ENCODE measurements around the gene HDAC9.
A peak's percentile ranks its signal among the peaks of the same experiment; 100 is the strongest.

HDAC9 gene

GRCh38 chr7:18607025-18607424 lies 111.5 kb downstream of the HDAC9 start:
- H3K27ac Mint-ChIP-seq = no peak overlapping the region
- peaks cover 26% of the 10 kb centered on the region for H3K36me3 Mint-ChIP-seq (ENCODE audit: low read depth)
- H3K9me3 Mint-ChIP-seq = peaks cover 20% of the 10 kb centered on the region
- H3K4me1 Mint-ChIP-seq = no peaks in the 10 kb centered on the region
- DNase-seq (no peak), ATAC-seq (no peak)
- H3K4me3 Mint-ChIP-seq = no peak overlapping the region
- no peaks in the 10 kb centered on the region for H3K27me3 Mint-ChIP-seq

- Mint-ChIP-seq H3K4me1 (peaks cover 4% of the 10 kb centered on the region), H3K4me3 (no peak overlapping the region), H3K27me3 (no peaks in the 10 kb centered on the region), H3K27ac (no peak overlapping the region), H3K36me3 (ENCODE audit: low read depth) (peaks cover 7% of the 10 kb centered on the region), H3K9me3 (peaks cover 4% of the 10 kb centered on the region)
- no peak for DNase-seq
- ATAC-seq = no peak
Measured at GRCh38 chr7:18610331-18610948, 114.9 kb downstream of the HDAC9 start.

GRCh38 chr7:18614841-18615240 lies 119.3 kb downstream of the HDAC9 start:
- Mint-ChIP-seq H3K4me3 (no peak overlapping the region), H3K4me1 (peaks cover 4% of the 10 kb centered on the region), H3K9me3 (peaks cover 4% of the 10 kb centered on the region), H3K36me3 (ENCODE audit: low read depth) (peaks cover 4% of the 10 kb centered on the region), H3K27me3 (no peaks in the 10 kb centered on the region), H3K27ac (no peak overlapping the region)
- DNase-seq (no peak), ATAC-seq (no peak)

GRCh38 chr7:18619311-18619710 lies 123.8 kb downstream of the HDAC9 start:
- no peak overlapping the region for H3K27ac Mint-ChIP-seq
- DNase-seq = no peak
- H3K9me3 Mint-ChIP-seq = peaks cover 2% of the 10 kb centered on the region
- no peak overlapping the region for H3K4me3 Mint-ChIP-seq
- H3K27me3 Mint-ChIP-seq = no peaks in the 10 kb centered on the region
- H3K4me1 Mint-ChIP-seq = no peaks in the 10 kb centered on the region
- no peak for ATAC-seq
- no peaks in the 10 kb centered on the region for H3K36me3 Mint-ChIP-seq (ENCODE audit: low read depth)

- H3K4me3 Mint-ChIP-seq = no peak overlapping the region
Measured at GRCh38 chr7:18623389-18623788, 127.8 kb downstream of the HDAC9 start.

GRCh38 chr7:18624459-18624858 lies 128.9 kb downstream of the HDAC9 start:
- H3K9me3 Mint-ChIP-seq = no peaks in the 10 kb centered on the region
- no peaks in the 10 kb centered on the region for H3K36me3 Mint-ChIP-seq (ENCODE audit: low read depth)
- H3K27ac Mint-ChIP-seq = no peak overlapping the region

More at GRCh38 chr7:18623389-18623788, 127.8 kb downstream of the HDAC9 start:
- H3K36me3 Mint-ChIP-seq (ENCODE audit: low read depth) = no peaks in the 10 kb centered on the region
- H3K4me1 Mint-ChIP-seq = no peaks in the 10 kb centered on the region
- H3K27ac Mint-ChIP-seq = no peak overlapping the region
- DNase-seq (no peak), ATAC-seq (no peak)
- no peaks in the 10 kb centered on the region for H3K9me3 Mint-ChIP-seq
- H3K27me3 Mint-ChIP-seq = no peaks in the 10 kb centered on the region

GRCh38 chr7:18626086-18626485 lies 130.5 kb downstream of the HDAC9 start:
- no peak for ATAC-seq
- Mint-ChIP-seq H3K4me1 (no peaks in the 10 kb centered on the region), H3K9me3 (no peaks in the 10 kb centered on the region), H3K4me3 (no peak overlapping the region), H3K27ac (no peak overlapping the region), H3K36me3 (ENCODE audit: low read depth) (no peaks in the 10 kb centered on the region), H3K27me3 (no peaks in the 10 kb centered on the region)
- DNase-seq = no peak

More at GRCh38 chr7:18624459-18624858, 128.9 kb downstream of the HDAC9 start:
- Mint-ChIP-seq H3K4me3 (no peak overlapping the region), H3K4me1 (no peaks in the 10 kb centered on the region), H3K27me3 (no peaks in the 10 kb centered on the region)
- no peak for ATAC-seq
- no peak for DNase-seq

- Mint-ChIP-seq H3K36me3 (ENCODE audit: low read depth) (no peaks in the 10 kb centered on the region), H3K4me3 (no peak overlapping the region), H3K27me3 (no peaks in the 10 kb centered on the region), H3K9me3 (no peaks in the 10 kb centered on the region), H3K4me1 (no peaks in the 10 kb centered on the region), H3K27ac (no peak overlapping the region)
- DNase-seq (no peak), ATAC-seq (no peak)
Measured at GRCh38 chr7:18626717-18627116, 131.2 kb downstream of the HDAC9 start.

GRCh38 chr7:18637516-18637915 lies 142.0 kb downstream of the HDAC9 start:
- no peak for DNase-seq
- H3K4me3 Mint-ChIP-seq = no peak overlapping the region
- H3K27me3 Mint-ChIP-seq = no peaks in the 10 kb centered on the region
- ATAC-seq = no peak
- H3K9me3 Mint-ChIP-seq = no peaks in the 10 kb centered on the region
- peaks cover 18% of the 10 kb centered on the region for H3K4me1 Mint-ChIP-seq
- H3K27ac Mint-ChIP-seq = no peak overlapping the region
- H3K36me3 Mint-ChIP-seq (ENCODE audit: low read depth) = no peaks in the 10 kb centered on the region

- Mint-ChIP-seq H3K9me3 (no peaks in the 10 kb centered on the region), H3K4me1 (peaks cover 18% of the 10 kb centered on the region), H3K27ac (peak overlapping the region; percentile 65), H3K27me3 (no peaks in the 10 kb centered on the region), H3K4me3 (no peak overlapping the region), H3K36me3 (ENCODE audit: low read depth) (no peaks in the 10 kb centered on the region)
- peak; percentile 8 for DNase-seq
- peak; percentile 67 for ATAC-seq
Measured at GRCh38 chr7:18638594-18639452, 143.3 kb downstream of the HDAC9 start.

GRCh38 chr7:18639711-18640110 lies 144.2 kb downstream of the HDAC9 start:
- peaks cover 18% of the 10 kb centered on the region for H3K4me1 Mint-ChIP-seq
- H3K4me3 Mint-ChIP-seq = no peak overlapping the region
- no peaks in the 10 kb centered on the region for H3K9me3 Mint-ChIP-seq
- H3K27ac Mint-ChIP-seq = peak overlapping the region; percentile 65
- H3K27me3 Mint-ChIP-seq = no peaks in the 10 kb centered on the region
- no peak for ATAC-seq
- DNase-seq = no peak
- no peaks in the 10 kb centered on the region for H3K36me3 Mint-ChIP-seq (ENCODE audit: low read depth)

- DNase-seq (no peak), ATAC-seq (no peak)
- no peaks in the 10 kb centered on the region for H3K9me3 Mint-ChIP-seq
- H3K4me3 Mint-ChIP-seq = no peak overlapping the region
- no peaks in the 10 kb centered on the region for H3K4me1 Mint-ChIP-seq
- H3K27ac Mint-ChIP-seq = no peak overlapping the region
- peaks cover 1% of the 10 kb centered on the region for H3K36me3 Mint-ChIP-seq (ENCODE audit: low read depth)
- H3K27me3 Mint-ChIP-seq = no peaks in the 10 kb centered on the region
Measured at GRCh38 chr7:18644981-18645380, 149.4 kb downstream of the HDAC9 start.

GRCh38 chr7:18647582-18647981 lies 152.0 kb downstream of the HDAC9 start:
- no peaks in the 10 kb centered on the region for H3K9me3 Mint-ChIP-seq

GRCh38 chr7:18648849-18649758 lies 153.6 kb downstream of the HDAC9 start:
- no peaks in the 10 kb centered on the region for H3K9me3 Mint-ChIP-seq
- DNase-seq (no peak), ATAC-seq (no peak)
- H3K27me3 Mint-ChIP-seq = no peaks in the 10 kb centered on the region
- peaks cover 1% of the 10 kb centered on the region for H3K36me3 Mint-ChIP-seq (ENCODE audit: low read depth)
- no peak overlapping the region for H3K4me3 Mint-ChIP-seq
- no peaks in the 10 kb centered on the region for H3K4me1 Mint-ChIP-seq
- no peak overlapping the region for H3K27ac Mint-ChIP-seq

More at GRCh38 chr7:18647582-18647981, 152.0 kb downstream of the HDAC9 start:
- no peak overlapping the region for H3K27ac Mint-ChIP-seq
- DNase-seq = no peak
- H3K4me1 Mint-ChIP-seq = no peaks in the 10 kb centered on the region
- no peak for ATAC-seq
- H3K4me3 Mint-ChIP-seq = no peak overlapping the region
- H3K27me3 Mint-ChIP-seq = no peaks in the 10 kb centered on the region
- peaks cover 1% of the 10 kb centered on the region for H3K36me3 Mint-ChIP-seq (ENCODE audit: low read depth)

Data from activated naive CD8-positive, alpha-beta T cell treated with anti-CD3 and anti-CD28 coated beads, Interleukin-2, amount 50 U/mL, for 24 hours (primary cell).